ENCODE results near the gene CASTOR1.
"Not testable (repeated sequence)": the region's sequence is repeated elsewhere in the genome, so short reads cannot be mapped to it uniquely, and the experiment has no call there.

The CASTOR1 gene

DNA sequence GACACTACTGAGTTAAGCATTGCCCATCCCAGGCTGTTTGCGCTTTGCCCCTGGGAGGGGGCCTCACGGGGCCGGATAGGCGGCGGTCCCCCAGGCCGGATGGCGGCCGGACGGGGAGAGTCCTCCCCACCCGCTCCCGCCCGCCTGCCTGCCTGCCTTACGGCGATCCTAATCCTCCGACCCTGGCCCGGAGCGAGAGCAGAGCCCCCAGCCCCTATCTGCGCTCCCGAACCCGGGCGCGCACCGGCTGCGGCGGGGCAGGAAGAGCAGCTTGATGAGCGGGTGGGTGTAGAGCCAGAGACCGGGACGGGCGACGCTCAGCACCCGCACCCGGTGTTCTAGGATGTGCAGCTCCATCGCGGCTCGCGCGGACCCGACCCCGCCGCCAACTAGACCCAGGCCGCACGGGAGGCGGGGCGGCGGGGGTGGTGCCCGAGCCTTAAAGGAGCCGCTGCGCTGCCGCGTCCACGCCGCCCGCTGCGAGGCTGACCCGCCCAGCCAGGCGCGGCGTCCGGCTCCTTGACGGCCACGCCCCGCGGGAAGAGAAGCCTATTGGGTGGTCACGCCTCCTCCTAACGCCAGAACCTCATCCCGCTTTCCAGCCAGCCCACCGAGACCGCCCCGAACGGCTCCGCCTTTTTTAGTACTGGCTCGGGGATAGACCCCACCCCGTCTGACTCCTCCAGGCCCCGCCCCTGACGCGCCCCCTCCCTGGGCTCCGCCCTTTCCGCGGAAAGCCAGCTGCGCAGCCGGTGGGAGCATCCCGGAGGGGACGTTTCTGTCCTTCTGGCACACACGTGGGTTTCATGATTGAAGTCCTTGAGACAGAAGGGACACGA, at the start of gene CASTOR1:
CASTOR1 (minus strand) TSS at position 365 of the 839 bp plus-strand sequence; CDS start at position 357, 8 bp downstream.
- DNase-seq: peak; percentile 94

GRCh38 chr22:30338802-30339201, 49.5 kb upstream of the CASTOR1 start:
- no peak for DNase-seq

- not testable (repeated sequence) for DNase-seq
These were observed 49.0 kb upstream of the CASTOR1 start for GRCh38 chr22:30338341-30338740.

DNA sequence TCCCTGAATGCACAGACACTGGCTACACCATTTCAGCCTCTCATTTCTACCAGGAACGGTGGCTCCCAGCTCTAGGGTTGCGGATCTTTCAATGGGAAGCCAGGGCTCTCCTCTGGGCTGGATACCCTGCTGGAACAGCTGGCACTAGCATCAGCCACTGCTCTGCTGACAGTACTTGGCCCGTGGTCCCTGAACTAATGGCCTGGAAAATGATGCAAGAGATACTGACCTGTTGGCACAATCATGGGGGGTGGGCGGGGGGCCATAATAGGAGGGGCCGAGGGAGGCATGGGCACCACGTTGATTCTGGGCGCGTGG, 48.1 kb upstream of the CASTOR1 start:
- no peak for DNase-seq

- DNase-seq: no peak
These were observed 47.6 kb upstream of the CASTOR1 start for GRCh38 chr22:30336752-30337460.

DNA sequence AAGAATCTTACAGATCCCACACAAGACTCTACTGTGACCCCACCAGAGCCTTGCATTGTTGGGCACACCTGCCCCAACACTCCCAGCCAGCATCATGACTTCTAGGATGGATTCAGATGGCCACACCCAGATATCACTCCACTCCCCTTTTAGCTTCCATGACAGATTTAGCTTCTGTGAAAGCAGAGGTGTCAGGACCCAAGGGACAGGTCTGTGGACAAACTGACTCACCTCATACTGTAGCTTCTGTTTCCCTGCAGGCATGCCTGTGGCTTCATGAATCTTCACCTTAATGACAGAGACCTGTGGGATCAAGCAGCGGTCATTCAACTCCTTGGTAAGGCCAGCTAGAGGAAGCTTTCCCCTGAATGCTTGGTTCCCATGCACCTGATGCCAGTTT, 45.9 kb upstream of the CASTOR1 start:
- no peak for DNase-seq

GRCh38 chr22:30334646-30335045, 45.3 kb upstream of the CASTOR1 start:
- no peak for DNase-seq

GRCh38 chr22:30333707-30334087, 44.4 kb upstream of the CASTOR1 start:
- DNase-seq: no peak

DNA sequence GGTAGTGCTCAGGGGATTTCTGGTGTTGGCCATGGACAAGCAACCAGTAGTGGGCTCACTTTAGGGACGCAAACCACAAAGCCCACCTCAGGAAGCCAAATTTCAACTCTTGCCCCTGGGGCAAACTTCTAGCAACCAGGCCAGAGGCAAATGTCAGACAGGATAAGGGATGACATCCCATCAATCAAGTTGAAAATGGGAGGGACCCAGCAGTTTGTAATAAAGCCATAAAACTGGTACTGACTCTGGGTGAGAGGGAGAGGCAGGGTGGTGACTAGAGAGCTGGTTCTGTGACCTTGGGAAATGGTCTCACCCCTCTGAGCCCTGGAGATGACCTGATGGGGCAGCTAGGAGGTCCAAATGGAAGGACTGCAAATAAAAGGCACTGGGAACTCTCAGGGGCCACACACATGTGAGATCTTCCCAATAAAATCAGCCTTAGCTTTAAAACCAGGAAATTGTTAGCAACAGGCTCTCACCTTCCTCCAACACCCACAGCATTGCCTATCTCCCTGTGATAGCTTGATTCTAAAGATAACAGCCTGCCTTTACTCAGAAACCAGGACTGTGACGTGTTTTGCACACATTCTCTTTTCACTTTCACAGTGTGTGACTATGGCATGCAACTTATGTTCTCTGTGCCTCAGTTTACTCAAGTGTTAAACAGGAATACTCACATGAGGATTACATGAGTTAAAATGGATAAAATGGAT, 43.8 kb upstream of the CASTOR1 start:
- DNase-seq: no peak

DNA sequence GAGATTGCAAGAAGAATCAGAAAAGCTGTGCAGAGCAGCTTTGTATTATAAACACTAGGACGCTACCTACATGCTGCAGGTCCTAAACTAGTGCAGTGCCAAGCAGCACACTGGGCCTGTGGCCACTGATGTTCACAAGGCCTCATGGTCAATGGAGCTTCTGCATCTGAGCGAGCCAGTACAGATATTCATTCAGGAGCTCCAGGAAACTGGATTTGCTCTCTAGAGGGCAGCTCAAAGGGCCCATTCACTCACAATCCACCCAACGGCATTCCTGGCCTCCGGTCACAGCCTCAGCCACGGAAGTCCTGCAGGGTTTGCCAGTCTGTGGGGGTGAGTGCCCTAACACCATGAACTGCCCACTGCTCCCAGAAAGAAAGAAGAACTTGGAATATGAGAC, 43.2 kb upstream of the CASTOR1 start:
- no peak for DNase-seq

DNA sequence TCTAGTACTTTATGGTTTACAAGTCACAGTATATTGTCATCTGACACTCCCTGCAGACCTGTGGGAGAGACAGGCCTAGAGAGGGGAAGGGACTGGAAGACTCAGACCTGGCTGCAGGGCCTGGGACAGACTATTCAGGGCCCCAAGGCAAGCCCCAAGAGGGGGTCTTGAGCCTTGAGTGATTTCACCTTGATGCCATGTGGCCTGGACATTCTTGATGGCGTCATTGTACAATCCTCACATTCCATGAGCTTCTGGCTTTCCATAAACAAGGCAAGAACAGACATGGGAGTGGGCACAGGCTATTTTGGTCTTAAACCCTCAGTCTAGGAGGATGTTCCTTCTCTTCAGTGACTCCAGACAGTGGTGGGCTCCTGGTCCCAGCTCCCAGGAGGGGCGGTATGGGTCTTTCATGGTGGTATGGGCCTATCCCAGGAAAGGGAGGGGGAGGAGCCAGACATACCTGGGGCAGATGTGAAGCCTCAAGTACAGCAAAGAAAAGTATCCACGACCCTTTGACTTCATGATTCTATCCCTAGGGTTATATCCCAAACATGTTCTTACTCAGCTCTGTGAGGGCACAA, 39.3 kb upstream of the CASTOR1 start:
- no peak for DNase-seq

GRCh38 chr22:30327864-30328345, 38.6 kb upstream of the CASTOR1 start:
- DNase-seq: no peak

GRCh38 chr22:30326706-30327362, 37.5 kb upstream of the CASTOR1 start, which contains the start of gene TBC1D10A:
Gene TBC1D10A, minus strand, starts transcription at chr22:30326941. Its CDS starts 60 bp downstream, at chr22:30326881.
- peak; percentile 90 for DNase-seq

DNA sequence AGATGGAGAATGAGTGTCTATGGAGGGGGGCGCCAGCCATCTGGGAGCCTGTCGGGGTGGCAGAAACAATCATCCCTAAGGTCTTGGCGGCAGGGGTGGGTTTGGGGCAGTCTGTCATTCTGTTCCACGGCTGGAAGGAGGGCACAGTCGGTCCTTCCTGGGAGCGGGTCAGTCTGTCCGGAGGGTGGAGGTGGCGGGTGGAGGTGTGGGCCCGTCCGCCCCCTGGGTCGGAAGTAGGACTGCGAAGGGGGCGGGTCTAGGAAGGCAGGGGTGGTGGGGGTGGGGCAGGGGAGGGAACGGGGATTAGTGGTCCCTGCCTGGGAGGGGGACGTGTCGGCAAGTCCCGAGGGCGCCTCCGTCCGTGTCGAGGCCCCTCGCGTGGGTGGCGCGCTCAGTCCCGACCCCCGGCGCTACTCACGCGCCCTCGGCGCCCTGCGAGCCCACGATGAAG, 37.0 kb upstream of the CASTOR1 start:
- no peak for DNase-seq

- DNase-seq: no peak
These were observed 36.5 kb upstream of the CASTOR1 start for GRCh38 chr22:30325724-30326254.

GRCh38 chr22:30325065-30325720, 35.9 kb upstream of the CASTOR1 start:
- DNase-seq: no peak

DNA sequence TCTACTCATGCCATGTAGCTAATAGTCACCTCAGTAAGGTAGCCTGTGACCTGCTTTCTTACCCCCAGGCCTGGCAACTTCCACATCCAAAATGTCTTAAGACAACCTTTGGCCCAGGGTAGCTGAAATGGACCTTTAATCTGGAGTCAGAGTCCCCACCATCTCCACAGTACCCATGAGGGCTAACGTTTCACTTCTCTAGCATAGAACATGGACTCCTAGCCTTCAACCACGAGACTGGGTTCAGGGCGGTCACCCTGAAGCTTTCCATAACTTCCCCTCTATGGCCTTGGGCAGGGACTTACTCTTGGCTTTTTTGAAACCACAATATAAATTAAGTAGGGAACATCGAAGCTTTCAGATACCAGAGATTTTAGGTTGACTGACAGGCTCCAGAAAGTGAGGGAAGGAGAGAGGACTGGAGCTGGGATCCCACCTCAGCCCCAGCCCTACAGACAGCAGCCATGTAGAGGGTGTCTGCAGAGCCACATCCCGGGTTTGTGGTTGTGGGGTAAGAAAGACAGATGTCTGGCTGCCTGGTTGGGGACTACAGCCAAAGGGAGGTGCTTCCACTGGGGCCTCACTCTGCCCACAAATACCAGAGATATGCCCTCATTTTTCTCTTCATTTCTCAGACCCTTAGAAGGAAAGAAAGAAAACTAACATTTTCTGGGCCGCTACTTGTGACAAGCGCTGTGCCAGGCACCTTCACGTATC, 34.9 kb upstream of the CASTOR1 start:
- DNase-seq: no peak

- no peak for DNase-seq
These were observed 33.9 kb upstream of the CASTOR1 start for GRCh38 chr22:30323246-30323645.

DNA sequence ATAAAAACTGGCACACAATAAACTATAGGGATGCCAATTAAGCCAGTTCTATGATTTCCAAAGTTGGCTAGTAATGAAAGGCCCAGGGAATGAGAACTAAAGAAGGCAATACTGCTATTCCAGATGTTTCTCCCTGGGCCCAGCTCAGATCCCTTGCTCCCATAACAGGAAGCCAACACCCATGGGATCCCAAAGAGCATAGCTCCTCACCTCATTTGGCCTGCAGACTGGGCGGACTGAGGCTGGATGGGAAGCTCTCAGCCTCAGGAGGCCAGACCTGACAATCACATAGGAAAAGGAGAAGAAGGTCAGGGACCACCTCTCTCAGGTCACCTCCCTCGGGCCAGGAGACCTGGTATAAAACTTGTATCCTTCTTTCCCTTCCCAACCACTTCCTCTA, 32.2 kb upstream of the CASTOR1 start:
- no peak for DNase-seq

DNA sequence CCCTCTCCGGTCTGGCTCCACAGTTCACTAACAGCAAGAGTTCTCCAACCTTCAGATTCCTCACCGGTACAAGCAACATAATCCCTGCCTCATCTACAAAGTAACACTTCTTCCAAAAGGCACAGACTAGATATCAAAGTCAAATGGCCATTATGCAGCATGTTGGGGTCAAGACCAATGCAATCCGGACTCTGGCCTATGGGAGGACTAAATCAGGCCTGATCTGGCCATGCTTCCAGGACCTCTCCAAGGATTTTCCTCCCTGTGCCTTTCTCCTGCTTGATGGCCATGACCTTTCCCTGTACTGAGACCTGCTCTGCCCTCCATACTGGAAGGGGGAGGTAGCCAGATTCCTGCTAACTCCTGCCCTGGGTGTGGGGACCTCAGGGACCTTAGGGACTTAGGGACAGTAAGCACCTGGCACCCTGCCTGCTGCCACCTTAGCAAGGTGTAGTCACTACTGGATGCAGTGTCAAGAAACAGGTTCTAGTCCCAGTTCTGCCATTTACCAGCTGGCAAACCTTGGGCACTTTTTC, 30.8 kb upstream of the CASTOR1 start:
- DNase-seq: no peak
